H9 (cell line): Measurements from ENCODE around the gene DYNLRB1. TPM values are rescaled to one million over a fixed set of nuclear protein-coding genes. Genes with fewer than 3 reads are reported as not detected.

ENCODE experiments used
- DNase-seq: peaks from one replicate; pipeline ENCODE4 v3.0.0-alpha.2; 2017
- H2AFZ ChIP-seq: one replicate; pipeline ENCODE4 v1.6.1; 2013; ENCODE audit warnings: mild to moderate bottlenecking, low read length, control low read depth, moderate library complexity
- H2AK5ac ChIP-seq: 2 replicates; pipeline ENCODE4 v1.6.1; 2013; ENCODE audit warnings: low read length, control low read depth, mixed read lengths; ENCODE audit not compliant: insufficient read length
- H2BK120ac ChIP-seq: one replicate; pipeline ENCODE4 v1.6.1; 2013; ENCODE audit warnings: low read depth, mild to moderate bottlenecking, low read length, control low read depth, inconsistent platforms; ENCODE audit not compliant: poor library complexity, severe bottlenecking
- H2BK12ac ChIP-seq: 2 replicates; pipeline ENCODE4 v1.6.1; 2013; ENCODE audit warnings: low read length, control low read depth, mixed read lengths, low read depth; ENCODE audit not compliant: insufficient read length
- H2BK15ac ChIP-seq: 2 replicates; pipeline ENCODE4 v1.6.1; 2013; ENCODE audit warnings: low read depth, low read length, control low read depth
- H2BK20ac ChIP-seq: one replicate; pipeline ENCODE4 v1.6.1; 2013; ENCODE audit warnings: low read depth, mild to moderate bottlenecking, low read length, control low read depth, inconsistent platforms; ENCODE audit not compliant: poor library complexity, severe bottlenecking
- H2BK5ac ChIP-seq: 2 replicates; pipeline ENCODE4 v1.6.1; 2013; ENCODE audit warnings: low read length, control low read depth, mixed read lengths; ENCODE audit not compliant: insufficient read length
- H3K14ac ChIP-seq: 2 replicates; pipeline ENCODE4 v1.6.1; 2013; ENCODE audit warnings: low read length, control low read depth; ENCODE audit not compliant: insufficient read depth
- H3K18ac ChIP-seq: 2 replicates; pipeline ENCODE4 v1.6.1; 2013; ENCODE audit warnings: low read depth, mild to moderate bottlenecking, mixed read lengths, low read length, control low read depth; ENCODE audit not compliant: insufficient read length
- H3K23ac ChIP-seq: 2 replicates; pipeline ENCODE4 v1.6.1; 2013; ENCODE audit warnings: low read length, control low read depth, mixed read lengths, low read depth; ENCODE audit not compliant: insufficient read length
- H3K23me2 ChIP-seq: 2 replicates; pipeline ENCODE4 v1.6.1; 2013; ENCODE audit warnings: low read depth, mild to moderate bottlenecking, mixed read lengths, low read length, control low read depth; ENCODE audit not compliant: insufficient read length, poor library complexity, severe bottlenecking
- H3K27ac ChIP-seq: 2 replicates; pipeline ENCODE4 v1.5.1; 2013; ENCODE audit warnings: low read length, control low read depth, mixed read lengths, low read depth; ENCODE audit not compliant: insufficient read length
- H3K27me3 ChIP-seq: 2 replicates; pipeline ENCODE4 v1.6.1; 2013; ENCODE audit warnings: low read length, control low read depth, inconsistent platforms; ENCODE audit not compliant: insufficient read depth
- H3K4ac ChIP-seq: 2 replicates; pipeline ENCODE4 v1.6.1; 2013; ENCODE audit warnings: low read depth, mild to moderate bottlenecking, control low read depth, inconsistent platforms, low read length, moderate library complexity
- H3K4me1 ChIP-seq: 2 replicates; pipeline ENCODE4 v1.6.1; 2013; ENCODE audit warnings: low read length, control low read depth, inconsistent platforms; ENCODE audit not compliant: insufficient read depth
- H3K4me2 ChIP-seq: 2 replicates; pipeline ENCODE4 v1.6.1; 2013; ENCODE audit warnings: low read length, control low read depth, mixed read lengths; ENCODE audit not compliant: insufficient read length, insufficient read depth
- H3K56ac ChIP-seq: 2 replicates; pipeline ENCODE4 v1.6.1; 2013; ENCODE audit warnings: low read depth, mild to moderate bottlenecking, mixed read lengths, low read length, control low read depth; ENCODE audit not compliant: insufficient read length
- H3K79me1 ChIP-seq: 2 replicates; pipeline ENCODE4 v1.6.1; 2013; ENCODE audit warnings: low read depth, mild to moderate bottlenecking, moderate library complexity, low read length, control low read depth, inconsistent platforms; ENCODE audit not compliant: insufficient read depth, poor library complexity, severe bottlenecking
- H3K79me2 ChIP-seq: 2 replicates; pipeline ENCODE4 v1.6.1; 2013; ENCODE audit warnings: low read length, control low read depth, inconsistent platforms; ENCODE audit not compliant: insufficient read depth
- H3K9ac ChIP-seq: 2 replicates; pipeline ENCODE4 v1.6.1; 2013; ENCODE audit warnings: low read length, control low read depth, mixed read lengths; ENCODE audit not compliant: insufficient read length; ENCODE audit errors: extremely low read depth
- H3K9me3 ChIP-seq: one replicate; pipeline ENCODE4 v1.6.1; 2013; ENCODE audit warnings: low read depth, low read length, inconsistent platforms; ENCODE audit not compliant: control insufficient read depth
- H3T11ph ChIP-seq: one replicate; pipeline ENCODE4 v1.6.1; 2013; ENCODE audit warnings: mild to moderate bottlenecking, low read length, control low read depth, inconsistent platforms
- H4K20me1 ChIP-seq: one replicate; pipeline ENCODE4 v1.6.1; 2013; ENCODE audit not compliant: control insufficient read depth, insufficient read length, insufficient read depth
- H4K5ac ChIP-seq: 2 replicates; pipeline ENCODE4 v1.6.1; 2013; ENCODE audit warnings: low read depth, mild to moderate bottlenecking, mixed read lengths, low read length, control low read depth; ENCODE audit not compliant: insufficient read length
- H4K8ac ChIP-seq: replicated peaks from 2 replicates; pipeline ENCODE4 v1.6.1; 2013; ENCODE audit warnings: low read length, control low read depth, mixed read lengths, low read depth; ENCODE audit not compliant: insufficient read length
- H4K91ac ChIP-seq: 2 replicates; pipeline ENCODE4 v1.6.1; 2013; ENCODE audit warnings: low read depth, mild to moderate bottlenecking, moderate library complexity, mixed read lengths, low read length, control low read depth; ENCODE audit not compliant: insufficient read length
- H3K27ac Mint-ChIP-seq, 3 experiments: 2 replicates in 2 of 3; 3 replicates in 1 of 3; pipeline ENCODE4 v1.8.0; 2020 to 2021; ENCODE audit warnings: mixed read lengths in 3 of 3, mild to moderate bottlenecking in 1 of 3, moderate library complexity in 1 of 3
- H3K27me3 Mint-ChIP-seq: 2 replicates; pipeline ENCODE4 v1.8.0; 2021; ENCODE audit warnings: low read depth, mild to moderate bottlenecking, moderate library complexity, mixed read lengths
- H3K36me3 Mint-ChIP-seq, 3 experiments: 2 replicates in 2 of 3; 3 replicates in 1 of 3; pipeline ENCODE4 v1.8.0; 2020 to 2021; ENCODE audit warnings: low read depth in 3 of 3, mixed read lengths in 3 of 3; ENCODE audit not compliant: insufficient read depth in 1 of 3
- H3K4me1 Mint-ChIP-seq, 2 experiments: 2 replicates each; pipeline ENCODE4 v1.8.0; 2020; ENCODE audit warnings: mixed read lengths in 2 of 2
- H3K4me3 Mint-ChIP-seq, 2 experiments: 2 replicates in 1 of 2; 3 replicates in 1 of 2; pipeline ENCODE4 v1.8.0; 2020 to 2021; ENCODE audit warnings: mild to moderate bottlenecking in 2 of 2, mixed read lengths in 2 of 2, moderate library complexity in 1 of 2
- H3K9me3 Mint-ChIP-seq, 2 experiments: 2 replicates in 1 of 2; 3 replicates in 1 of 2; pipeline ENCODE4 v1.8.0; 2020; ENCODE audit warnings: mild to moderate bottlenecking in 2 of 2, mixed read lengths in 2 of 2, moderate library complexity in 1 of 2
- WGBS: extraction: QIAGEN DNeasy Blood & Tissue Kit; methylation state at CpG from one replicate; pipeline ENCODE4 v1.1.7; 2013; ENCODE audit warnings: missing lambda C conversion rate, low lambda C conversion rate, mixed read lengths; ENCODE audit not compliant: insufficient read length; ENCODE audit errors: extremely low coverage; 5-methylcytosine and 5-hydroxymethylcytosine counted together
- total RNA-seq: library from RNA; stranded (reverse); gene quantifications from 2 replicates; pipeline ENCODE4 v1.2.1, GENCODE V29; 2021
- TF ChIP-seq, protein P1 (sequence below): fragments of 200-600 bp; sonication (generic); conservative IDR thresholded peaks from 3 replicates; pipeline ENCODE4 v1.8.0; 2021; ENCODE audit warnings: antibody characterized with exemption, mild to moderate bottlenecking

Gene DYNLRB1
- total RNA-seq, 1 experiment from 2014 or later, result 200 TPM

DNA sequence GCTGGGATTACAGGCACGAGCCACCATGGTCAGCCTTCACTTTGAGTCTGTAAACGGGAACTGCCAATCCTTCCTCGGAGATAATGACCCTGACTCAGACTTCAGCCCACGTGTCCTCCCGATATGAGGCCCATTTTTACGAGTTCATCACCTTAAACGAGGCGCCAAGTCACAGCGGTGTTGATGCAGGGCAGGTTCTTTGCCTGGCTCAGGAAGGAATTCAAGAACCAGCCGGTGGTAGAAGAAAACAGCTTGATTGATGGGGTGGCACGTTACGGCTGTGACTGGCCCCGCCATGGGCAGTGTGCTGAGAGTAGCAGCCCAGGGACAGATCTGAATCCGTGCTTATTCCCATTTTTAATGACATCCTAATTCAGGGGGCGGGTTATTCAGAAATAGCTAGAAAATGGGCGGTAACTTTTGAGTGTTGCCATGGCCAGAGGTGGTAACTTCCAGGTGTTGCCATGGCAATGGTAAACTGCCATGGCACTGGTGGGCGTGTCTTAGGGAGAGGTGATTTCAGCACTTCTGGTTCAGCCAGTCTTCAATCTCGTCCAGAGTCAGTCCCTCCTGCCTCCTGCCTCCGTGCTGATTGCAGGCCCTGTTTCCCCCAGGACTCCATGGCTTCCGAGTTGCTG is 33.2 kb downstream of the DYNLRB1 start:
- Histone ChIP-seq H3K23ac (no peak overlapping the region), H3K23me2 (peaks cover under 1% of the 10 kb centered on the region), H2AK5ac (no peak overlapping the region), H3T11ph (no peak overlapping the region), H4K91ac (no peak overlapping the region), H3K9me3 (no peaks in the 10 kb centered on the region), H3K4me2 (no peak overlapping the region), H4K5ac (no peak overlapping the region), H3K79me2 (no peaks in the 10 kb centered on the region), H3K9ac (no peak overlapping the region), H4K8ac (no peak overlapping the region), H2BK15ac (no peak overlapping the region), H4K20me1 (no peaks in the 10 kb centered on the region), H2BK5ac (no peak overlapping the region), H3K79me1 (no peaks in the 10 kb centered on the region), H3K56ac (no peak overlapping the region), H3K27me3 (no peaks in the 10 kb centered on the region; the same call in 1 of the 2 replicates), H3K27ac (no peak overlapping the region), H2BK20ac (no peak overlapping the region), H3K4ac (no peak overlapping the region; the same call in 1 of the 2 replicates), H3K4me1 (peaks cover 2% of the 10 kb centered on the region; the same call in 1 of the 2 replicates), H3K14ac (0 out of 2 replicates have a peak overlapping the region, but pooled peaks have one; percentile 9), H3K18ac (peak overlapping the region; percentile 77), H2BK12ac (no peak overlapping the region), H2BK120ac (no peak overlapping the region), H2AFZ (no peak overlapping the region)
- Mint-ChIP-seq H3K27me3 (peaks cover 13% of the 10 kb centered on the region), H3K4me3 (0 out of 5 replicates have a peak overlapping the region, but pooled peaks of 1 of the 2 experiments have one; percentile 9), H3K9me3 (peaks cover 0 to 1% of the 10 kb centered on the region in 2 experiments; a peak in 1 of 5 replicates), H3K4me1 (peaks cover 24 to 25% of the 10 kb centered on the region in 2 experiments), H3K27ac (peak overlapping the region; percentile 17 to 81 (median 72); a peak in 4 of 7 replicates), H3K36me3 (no peaks in the 10 kb centered on the region; a peak in 1 of 7 replicates)
- peak; percentile 91 for DNase-seq
- TF ChIP-seq, protein P1, sequence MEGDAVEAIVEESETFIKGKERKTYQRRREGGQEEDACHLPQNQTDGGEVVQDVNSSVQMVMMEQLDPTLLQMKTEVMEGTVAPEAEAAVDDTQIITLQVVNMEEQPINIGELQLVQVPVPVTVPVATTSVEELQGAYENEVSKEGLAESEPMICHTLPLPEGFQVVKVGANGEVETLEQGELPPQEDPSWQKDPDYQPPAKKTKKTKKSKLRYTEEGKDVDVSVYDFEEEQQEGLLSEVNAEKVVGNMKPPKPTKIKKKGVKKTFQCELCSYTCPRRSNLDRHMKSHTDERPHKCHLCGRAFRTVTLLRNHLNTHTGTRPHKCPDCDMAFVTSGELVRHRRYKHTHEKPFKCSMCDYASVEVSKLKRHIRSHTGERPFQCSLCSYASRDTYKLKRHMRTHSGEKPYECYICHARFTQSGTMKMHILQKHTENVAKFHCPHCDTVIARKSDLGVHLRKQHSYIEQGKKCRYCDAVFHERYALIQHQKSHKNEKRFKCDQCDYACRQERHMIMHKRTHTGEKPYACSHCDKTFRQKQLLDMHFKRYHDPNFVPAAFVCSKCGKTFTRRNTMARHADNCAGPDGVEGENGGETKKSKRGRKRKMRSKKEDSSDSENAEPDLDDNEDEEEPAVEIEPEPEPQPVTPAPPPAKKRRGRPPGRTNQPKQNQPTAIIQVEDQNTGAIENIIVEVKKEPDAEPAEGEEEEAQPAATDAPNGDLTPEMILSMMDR, result no peak
- no CpG with 5 or more reads among the region's 20 CpGs for WGBS
